Measurements from ENCODE around the gene LTF.

DNA sequence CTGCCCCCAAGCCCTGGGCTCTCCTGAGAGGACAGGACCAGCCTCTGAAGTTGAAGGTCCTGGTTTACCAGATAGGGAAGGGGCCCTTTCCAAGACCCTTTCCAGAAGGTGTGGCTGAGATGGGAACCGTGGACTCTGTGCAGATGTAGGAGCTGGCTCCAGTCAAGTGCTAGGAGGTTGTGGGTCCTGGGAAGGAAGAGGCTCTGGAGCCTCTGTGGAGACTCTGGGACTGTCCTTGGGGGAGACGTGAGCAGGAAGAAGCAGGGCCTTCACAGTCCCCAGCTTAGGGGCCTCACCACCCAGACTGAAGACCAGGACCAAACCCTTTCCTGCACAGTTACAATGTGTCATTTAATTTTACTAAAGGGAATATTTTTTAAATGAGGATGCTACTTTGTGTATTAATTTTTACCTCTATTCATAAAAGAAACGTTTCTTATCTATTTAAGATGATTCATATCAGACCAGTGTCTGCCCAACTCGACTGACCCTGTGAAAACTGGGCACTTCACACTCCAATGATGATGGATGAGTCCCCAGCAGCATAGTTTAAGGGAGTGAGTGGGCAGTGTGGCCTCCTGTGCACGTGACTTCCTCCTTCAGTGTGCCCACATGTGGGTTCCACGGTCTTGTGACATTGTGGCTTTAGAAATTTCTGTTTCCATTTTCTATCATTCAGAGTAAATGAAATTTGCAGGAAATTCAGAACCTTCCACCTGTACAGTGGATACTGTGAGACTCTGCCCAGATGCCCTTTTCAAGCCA is 68.8 kb downstream of the LTF start:
- TF ChIP-seq CTCF (IDR thresholded peaks at IDR 0.05; ENCODE audit: low read depth, low read length) = no peak
- TF ChIP-seq EZH2phosphoT487 (IDR thresholded peaks at IDR 0.05; ENCODE audit: low read depth) = no peak

Measured in OCI-LY3 (cell line).